Mucosa of gallbladder (tissue), 1 donor: Measurements from ENCODE around the gene DIAPH1. TPM values are rescaled to one million over a fixed set of nuclear protein-coding genes. Genes with fewer than 3 reads are reported as not detected.
A peak's percentile ranks its signal among the peaks of the same experiment; 100 is the strongest.

ENCODE experiments used
- DNase-seq: peaks from one replicate; pipeline ENCODE4 v3.0.0-alpha.2; 2020; ENCODE audit warnings: low spot score
- total RNA-seq: library from RNA; stranded (reverse); gene quantifications from one replicate; pipeline ENCODE4 v1.2.1, GENCODE V29; 2021
- donor health status: DM: no; HTN: no; CAD: no.

The DIAPH1 gene
- 85.9 TPM for total RNA-seq

DNA sequence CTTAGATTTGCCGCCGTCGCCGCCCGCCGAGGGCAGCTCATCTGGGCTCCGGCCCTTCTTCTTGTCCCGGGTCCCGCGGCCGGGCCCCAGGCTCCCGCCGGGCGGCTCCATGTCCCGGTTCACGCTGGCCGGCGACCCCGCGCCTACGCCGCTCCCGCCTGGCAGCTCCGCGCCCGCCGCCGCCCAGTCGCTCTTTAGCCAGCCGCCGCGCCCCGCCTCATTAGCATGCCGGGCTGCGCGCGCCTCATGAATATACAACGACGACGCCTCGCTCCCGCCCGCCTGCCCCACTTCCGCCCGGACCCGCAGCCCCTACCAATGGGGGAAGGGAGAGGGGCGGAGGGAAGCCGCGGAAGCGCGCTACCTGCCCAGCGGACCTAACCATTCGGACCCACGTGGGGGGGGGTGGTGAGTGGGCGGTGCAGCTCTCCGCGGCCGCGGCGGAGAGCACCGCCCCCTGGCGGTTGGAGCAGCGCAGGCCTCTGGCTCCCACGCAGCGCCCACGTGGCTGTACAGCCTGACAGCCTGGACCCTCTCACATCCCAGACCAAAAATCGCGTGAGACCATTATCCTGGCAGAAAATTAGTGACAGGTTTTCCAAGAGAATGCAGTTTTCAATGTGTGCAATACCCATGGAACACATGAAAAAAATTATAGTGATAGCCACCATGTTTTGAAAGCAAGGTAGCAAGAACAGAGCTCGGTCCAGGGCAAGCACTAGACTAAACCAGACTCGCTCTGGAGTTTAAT lies at the start of gene DIAPH1:
TSS of gene DIAPH1 (minus strand) at position 197 of the 751 bp plus-strand sequence. CDS start at position 111, 86 bp downstream.
- DNase-seq = peak; percentile 98

DNA sequence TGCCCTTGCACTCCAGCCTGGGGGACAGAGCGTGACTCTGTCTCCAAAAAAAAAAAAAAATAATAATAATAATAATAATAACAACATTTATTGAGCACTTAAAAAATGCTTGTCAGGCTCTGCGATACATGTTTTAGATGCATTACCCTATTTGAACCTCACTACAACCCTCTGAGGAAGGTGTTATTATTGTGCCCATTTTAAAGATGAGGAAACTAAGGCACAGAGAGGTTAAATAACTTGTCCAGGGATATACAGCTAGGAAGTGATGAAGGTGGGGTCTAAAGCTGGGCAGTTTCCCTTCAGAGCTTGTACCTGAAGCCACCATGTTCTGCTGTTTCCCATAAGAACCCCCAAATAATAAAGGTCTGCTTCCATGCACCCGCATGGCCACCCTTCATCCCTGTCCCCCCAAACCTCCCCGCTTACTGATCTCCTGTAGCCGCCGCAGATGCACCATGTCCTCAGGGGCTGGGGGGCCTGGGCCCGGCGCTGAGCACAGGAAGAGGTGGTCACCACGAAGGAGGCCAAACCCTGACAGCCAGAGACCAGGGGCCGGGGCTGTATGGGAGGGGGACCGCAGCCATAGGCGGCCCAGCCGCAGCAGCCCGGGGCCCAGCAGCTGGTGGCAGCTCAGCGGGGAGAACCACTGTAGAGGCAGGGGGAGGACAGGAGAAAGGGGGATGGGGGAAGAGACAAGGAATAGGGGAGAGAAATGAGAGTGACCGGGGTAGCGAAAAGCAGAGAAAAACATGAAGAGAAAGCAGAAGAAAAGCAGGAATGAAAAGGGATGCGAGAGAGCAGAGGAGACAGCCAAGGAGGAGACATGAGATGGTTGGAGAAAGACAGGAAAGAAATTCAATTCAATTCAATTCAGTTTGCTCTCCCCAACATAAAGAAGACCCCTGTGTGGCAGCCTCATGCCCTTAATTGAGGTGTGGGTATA lies 47.5 kb upstream of the DIAPH1 start:
- DNase-seq = no peak

DNA sequence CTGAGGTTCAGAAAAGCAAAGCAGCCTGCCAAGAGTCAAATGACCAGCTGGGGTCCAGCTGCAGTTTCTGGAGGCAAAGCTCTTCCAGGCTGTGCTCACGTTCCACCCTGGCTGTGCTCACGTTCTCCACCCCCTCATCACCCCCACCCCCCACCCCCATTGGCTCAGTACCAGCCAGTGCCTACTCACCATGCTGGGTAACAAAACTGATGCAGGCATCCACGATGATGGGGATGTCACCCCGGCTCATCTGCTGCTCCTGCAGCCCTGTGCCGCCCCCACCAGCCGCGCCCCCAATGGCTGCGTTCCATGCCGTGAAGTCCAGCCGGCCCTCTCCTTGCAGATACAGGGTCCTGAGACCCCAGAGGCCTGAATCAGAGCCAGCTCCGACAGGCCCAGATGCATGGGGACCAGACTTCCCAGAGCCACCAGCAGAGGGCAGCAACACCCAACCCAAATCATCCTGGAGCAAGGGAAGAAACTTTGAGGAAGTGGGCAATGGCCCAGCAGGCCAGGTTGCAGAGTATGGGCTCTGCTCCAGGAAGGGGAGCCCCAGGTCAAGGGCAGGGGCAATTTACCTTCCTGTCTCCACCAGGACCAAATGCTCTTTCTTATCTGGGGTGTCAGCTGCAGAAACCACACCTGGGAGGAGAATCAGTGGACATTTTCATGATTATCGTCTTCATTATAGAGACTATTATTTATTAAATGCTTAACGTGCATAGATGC lies 46.1 kb upstream of the DIAPH1 start:
- DNase-seq = peak; percentile 87

DNA sequence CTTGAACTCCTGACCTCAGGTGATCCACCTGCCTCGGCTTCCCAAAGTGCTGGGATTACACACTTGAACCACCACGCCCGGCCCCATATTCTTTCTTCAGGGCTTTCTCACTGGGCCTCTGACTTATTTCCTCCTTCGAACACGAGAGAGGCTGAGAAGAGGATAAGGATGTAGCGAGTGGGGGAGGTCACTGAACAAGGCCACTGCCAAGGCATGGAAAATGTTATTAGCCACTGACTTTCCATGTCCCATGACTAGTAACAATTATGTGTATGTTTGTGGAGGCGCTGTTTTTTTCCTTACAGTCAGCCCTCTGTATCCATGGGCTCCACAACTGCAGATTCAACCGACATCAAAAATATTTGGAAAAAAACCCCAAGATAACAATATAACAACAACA lies 44.7 kb upstream of the DIAPH1 start:
- no peak for DNase-seq

DNA sequence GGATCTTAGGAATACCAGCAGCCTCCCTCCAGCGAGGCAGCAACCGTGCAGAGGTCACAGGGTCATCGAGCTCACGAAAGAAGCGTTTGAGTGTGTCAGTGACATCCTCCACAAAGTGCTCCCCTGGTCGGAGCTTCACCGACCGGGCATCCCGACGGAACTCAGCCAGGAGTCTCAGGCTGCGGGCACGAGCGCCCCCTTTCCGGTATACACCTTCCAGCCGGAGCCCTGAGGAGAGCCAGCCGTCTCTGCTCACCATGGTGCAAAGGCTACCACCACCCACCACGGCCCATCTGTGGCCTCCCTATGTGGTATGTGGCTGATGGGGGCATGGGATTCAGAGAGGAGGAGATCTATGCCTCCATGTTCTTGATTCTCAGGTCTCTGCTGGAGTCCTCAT lies 43.2 kb upstream of the DIAPH1 start:
- DNase-seq = no peak

DNA sequence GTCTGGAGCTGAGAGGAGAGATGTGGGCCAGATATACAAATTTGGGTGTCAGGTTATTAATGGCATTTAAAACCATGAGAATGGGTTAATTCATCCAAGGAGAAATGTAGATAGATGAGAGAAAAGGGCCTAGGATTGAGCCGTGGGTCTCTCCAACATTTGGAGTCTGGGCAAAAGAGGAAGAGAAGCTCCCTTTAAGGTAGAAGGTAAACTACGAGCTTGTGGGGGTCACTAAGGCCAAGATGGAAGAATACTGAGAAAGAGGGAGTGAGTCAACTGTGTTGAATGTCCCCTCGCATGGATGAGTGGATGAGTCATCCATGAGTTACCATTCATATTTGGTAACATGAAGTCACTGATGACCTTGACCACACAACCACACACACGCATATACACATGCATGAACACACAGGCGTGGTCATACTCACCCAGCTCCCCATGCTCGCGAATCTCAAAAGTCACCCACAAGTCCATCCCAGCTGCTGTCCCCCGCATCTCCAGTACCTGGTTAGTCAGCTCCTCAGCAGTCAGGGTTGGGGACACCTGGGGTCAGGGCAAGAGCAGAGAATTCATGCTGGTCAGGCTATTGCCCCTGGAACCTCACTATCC lies 39.2 kb upstream of the DIAPH1 start:
- no peak for DNase-seq

DNA sequence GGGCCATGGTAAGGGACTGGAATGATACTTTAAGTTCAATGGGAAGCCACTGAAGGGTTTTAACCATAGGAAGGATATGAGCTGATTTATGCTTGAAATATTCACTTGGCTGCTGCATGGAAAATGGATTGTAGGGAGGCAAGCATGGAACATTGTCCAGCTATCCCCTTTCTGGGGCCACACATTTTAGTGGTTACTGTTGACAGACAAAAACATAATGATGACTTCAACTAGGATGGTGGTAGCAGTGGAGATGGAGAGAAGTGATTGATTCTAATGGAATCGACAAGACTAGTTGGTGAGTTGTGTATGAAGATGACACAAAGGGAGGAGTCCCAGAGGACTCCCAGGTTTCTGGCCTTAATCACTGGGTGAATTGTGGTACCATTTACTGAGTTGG lies 38.6 kb upstream of the DIAPH1 start:
- DNase-seq = no peak

DNA sequence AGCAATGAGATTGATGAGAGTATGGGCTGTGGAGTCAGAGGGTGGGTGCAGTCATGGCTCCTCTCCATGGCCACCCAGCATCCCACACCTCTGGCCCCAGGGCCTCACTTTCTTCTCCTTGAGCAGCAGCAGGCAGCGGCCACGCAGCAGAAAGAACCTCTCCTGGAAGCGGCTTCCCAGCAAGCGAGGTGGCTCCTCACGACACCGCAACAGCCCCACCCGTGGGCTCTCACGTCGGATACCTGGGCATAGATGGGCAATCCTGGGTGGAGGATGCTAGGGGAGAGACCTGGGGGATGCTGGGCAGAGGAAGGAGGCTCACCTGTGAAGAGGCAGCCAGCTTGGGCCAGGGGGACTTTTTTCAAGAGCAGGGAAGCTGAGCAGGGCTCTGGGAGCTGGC lies 37.6 kb upstream of the DIAPH1 start:
- no peak for DNase-seq

DNA sequence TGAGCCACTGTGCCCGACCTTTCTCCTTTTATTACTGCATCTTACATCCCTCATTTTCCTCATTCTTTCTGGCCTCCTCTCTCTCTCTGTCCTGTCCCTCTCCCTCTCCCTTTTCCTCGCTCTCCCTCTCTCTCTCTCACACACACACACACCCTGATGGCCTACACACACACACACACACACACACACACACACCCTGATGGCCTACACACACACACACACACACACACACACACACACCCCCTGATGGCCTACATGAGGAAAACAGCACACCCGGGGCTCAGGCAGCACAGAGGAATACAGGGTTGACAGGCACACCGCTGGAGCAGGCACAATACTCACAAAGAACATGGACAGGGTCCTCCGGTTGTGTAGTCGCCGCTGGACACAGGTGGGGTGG lies 36.2 kb upstream of the DIAPH1 start:
- DNase-seq = no peak

DNA sequence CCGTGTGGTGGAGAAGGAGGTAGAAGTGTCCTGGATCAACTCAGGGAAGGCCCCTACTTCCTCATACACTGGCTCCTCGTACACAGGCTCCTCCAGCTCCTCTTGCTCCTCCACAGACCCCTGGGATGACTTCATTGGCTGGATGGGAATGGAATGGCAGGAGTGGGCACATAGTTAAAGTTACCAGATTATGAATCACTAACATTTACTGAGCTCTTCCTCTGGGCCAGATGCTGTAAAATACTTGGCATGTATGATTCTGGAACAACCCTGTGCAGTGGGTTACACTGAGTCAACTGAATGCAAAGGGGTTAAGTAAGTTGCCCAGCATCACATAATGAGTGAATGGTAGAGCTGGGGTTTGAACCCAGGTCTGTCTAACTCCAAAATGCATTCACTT lies 35.5 kb upstream of the DIAPH1 start:
- DNase-seq = no peak

DNA sequence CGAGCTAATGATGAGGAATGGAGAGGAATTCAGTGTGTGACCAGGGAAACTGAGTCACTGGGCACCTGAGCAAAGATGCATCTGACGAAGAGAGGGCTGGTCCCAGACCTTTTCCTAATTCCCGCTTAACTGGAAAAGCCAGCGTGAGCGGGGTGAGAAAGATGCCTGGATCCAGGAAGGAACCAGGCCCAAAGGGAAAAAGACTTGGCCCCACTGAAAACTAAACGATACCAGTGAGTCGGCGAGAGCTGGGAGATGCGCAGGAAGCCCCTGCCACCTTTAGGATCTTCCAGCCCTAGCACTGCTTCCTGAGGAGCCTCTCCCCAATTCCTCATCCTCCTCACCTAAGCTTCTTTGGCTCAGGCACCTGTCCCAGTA lies 32.9 kb upstream of the DIAPH1 start:
- DNase-seq = no peak

DNA sequence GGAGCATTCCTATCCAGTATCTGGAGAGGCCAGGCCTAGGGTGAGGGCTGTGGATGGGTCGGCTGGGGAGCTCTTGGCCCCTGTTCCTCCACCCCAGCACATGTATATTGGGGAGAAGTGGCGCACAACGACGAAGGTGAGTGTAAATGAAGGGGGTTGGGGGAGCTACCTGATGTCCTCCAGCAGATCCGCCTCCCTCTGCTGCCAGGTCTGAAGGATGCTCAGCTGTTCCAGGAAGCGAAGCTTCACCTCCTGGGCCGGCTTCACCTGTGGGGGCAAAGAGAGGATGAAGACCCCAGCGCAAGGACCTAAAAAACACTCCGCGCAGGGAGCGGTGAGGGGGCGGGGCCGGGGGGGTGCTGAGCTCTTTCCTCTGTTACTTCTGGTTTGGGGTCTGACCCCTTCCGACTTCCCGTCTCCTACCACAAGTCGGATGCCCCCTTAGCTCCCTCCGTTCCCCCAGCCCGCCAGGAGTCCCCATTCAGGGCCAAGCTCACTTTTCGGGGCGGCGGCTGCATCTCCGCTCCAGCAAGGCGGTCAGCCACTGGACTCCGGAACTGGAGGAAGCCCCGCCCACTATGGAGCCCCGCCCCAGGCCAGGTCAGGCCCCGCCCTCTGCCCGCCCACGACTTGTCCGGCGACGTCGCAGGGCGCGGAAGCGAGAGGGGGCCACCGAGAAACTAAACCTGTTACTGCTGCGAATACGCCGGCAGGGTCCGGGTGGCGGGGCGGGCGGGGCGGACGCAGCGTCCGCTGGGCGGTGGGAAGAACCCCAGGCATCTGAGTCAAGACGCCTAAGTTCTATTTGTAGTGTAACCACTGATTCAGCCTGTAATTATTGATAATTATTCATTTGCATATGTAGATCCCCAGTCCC lies 32.3 kb upstream of the DIAPH1 start, which contains the start of gene FCHSD1:
TSS of gene FCHSD1 (minus strand) at position 568 of the 877 bp plus-strand sequence. CDS start at position 518, 50 bp downstream.
- DNase-seq = peak; percentile 93

DNA sequence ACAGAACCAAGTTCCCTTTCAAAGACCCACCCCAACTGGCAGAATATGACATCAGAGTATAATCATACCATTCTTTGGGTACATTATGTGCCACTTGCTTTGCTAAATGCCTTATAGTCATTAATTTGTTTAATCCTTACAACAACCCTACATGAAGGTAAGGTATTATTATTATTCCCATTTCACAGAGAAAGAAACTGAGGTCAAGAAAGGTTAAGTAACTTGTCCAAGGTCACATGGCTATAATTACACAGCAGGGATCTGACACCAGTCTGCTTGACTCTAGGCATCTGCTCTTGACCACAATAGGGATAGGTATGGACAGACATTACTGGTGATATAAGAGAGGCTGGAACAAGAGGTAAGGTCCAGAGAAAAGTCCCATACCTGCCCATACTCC lies 31.2 kb upstream of the DIAPH1 start:
- no peak for DNase-seq

DNA sequence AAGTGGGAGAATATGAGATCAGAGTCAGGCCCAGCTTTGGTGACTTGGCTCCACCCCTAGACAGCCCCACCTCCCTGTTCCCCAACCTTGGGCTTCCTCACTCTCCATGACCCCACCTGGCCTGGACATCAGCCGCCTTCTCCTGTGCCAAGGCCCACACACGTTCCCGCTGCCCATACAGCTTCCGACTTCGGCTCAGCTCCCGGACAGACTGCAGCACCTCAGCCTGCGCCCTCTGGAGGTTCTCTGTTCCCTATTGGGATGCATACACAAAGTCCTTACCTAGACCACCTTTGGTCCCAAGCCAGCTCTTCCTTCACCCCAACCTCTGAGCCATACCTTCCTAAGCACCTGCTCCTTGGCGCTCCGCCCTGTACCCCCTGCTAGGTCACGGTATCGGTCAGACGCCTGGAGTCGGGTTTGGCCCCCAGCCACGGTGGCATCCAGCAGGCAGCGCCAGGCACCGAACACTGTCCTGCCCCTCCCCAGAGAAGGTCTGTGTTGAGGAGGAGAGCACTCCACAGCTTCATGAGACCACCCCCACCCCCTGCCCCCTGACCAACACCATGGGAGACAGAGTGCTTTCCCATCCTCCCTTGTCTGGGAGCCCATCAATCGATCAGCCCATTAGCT lies 30.4 kb upstream of the DIAPH1 start:
- DNase-seq = no peak

DNA sequence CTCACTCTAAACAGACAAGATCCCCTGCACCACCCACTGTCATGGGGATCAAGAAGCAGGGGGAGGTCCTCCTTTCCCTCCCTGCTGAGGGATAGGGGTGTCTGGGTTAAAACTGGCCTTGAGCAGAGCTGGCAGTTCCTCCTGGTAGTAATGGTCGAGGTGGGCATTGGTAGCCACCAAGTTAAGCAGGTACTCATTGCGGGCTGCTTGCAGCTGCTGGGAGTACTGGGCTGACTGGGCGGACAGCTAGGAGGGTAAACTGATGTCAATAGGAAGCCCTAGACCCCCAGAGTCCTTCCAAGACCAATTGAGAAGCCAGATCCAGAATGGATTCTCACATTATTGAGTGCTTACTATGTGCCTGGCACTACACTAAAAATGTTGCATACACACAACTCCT lies 29.1 kb upstream of the DIAPH1 start:
- no peak for DNase-seq

DNA sequence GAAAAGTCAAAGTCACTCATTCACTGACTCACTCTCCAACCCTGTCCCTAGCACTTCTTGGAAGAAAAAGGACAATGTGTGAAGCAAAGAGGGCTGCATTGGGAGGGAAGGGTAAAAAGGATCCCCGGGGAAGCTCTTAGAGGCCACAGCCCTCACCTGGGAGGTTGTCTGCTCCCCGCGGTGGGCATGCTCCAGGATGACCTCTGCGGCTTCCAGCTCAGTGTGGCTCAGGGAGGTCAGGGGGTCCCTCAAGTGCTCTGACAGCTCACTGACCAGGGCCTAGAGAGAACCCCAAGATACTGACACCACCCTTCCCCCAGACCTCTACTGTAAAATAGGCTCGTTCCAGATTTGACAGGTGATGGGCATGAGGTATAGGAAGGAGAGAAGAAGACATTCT lies 28.4 kb upstream of the DIAPH1 start:
- DNase-seq = no peak

DNA sequence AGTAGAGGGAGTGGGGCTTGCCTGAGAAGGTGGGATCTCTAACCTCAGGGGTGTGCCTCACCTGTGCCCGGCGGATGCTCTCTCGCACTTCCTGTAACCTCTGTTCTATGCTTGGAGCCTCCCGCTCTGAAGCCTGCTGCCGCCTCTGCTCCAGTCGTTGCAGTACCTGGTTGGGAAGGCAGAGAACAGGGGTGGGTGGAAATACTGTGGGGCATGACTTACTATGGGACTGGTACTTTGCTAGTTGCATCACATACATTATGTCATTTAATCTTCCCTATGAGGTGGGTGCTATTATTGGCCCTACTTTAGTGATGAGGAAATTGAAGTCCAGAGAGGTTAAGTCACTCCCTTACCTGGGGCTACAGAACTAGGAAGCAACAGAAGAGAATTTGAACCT lies 27.2 kb upstream of the DIAPH1 start:
- DNase-seq = no peak

DNA sequence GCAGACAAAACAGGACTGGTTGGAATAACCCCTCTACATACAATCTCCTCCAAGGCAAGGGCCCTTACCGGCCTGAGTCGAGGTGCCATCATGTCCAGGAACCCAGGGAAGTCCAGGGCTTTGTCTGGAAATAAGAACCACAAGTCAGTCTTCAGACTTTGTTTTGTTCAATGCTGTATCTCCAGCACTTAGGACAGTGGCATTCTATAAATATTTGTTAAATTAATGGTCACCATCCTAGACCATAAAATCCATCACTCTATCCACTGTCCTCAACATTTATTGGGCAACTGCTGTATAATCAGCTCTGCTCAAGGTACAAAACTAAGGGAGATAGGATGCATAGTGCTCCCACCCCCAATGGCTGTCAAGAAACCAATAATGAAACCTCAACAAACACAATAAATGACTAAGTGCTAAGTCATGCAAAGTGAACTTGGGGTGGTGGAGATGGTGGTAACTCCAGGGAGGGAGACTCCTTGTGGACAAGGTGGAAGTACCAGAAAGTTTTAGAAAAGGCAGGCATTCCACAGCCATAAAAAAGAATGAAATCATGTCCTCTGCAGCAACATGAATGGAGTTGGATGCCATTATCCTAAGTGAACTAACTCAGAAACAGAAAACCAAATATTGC lies 23.0 kb upstream of the DIAPH1 start:
- no peak for DNase-seq

DNA sequence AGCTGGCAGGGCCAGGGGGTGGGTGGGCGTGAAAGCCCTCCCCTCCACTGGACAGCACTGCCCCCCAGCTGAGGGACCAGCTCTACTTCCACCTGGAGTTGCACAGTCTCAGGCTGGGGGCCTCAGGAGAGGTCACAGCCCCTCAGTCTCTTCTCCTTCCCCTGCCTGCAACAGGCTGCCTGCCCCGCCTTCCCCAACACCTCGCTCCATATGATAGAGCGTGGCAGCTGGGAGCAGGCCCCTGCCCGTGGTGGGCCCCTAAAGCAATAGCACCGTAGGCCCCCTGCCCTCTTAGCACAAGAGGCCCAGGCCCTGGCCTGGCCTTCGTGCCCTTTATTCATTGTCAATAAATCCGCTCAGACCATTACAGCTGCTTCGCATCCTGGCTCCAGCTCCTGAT lies 21.9 kb upstream of the DIAPH1 start:
- DNase-seq = no peak

DNA sequence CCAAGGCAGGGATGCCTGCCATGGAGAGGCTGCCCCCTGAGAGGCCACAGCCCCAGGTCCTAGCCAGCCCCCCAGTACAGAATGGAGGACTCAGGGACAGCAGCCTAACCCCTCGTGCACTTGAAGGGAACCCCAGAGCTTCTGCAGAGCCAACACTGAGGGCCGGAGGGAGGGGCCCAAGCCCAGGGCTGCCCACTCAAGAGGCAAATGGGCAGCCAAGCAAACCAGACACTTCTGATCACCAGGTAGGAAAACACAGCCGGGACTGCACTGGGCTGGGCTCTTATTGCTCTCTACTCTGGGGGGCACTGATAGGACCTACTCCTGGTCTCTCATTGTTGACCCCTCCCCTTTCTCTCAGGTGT lies 21.2 kb upstream of the DIAPH1 start:
- no peak for DNase-seq
